GM12875 (cell line): ENCODE measurements around the gene TFPI.
"Not testable (repeated sequence)": the region's sequence is repeated elsewhere in the genome, so short reads cannot be mapped to it uniquely, and the experiment has no call there.

ENCODE experiments used
- H3K4me3 ChIP-seq: one replicate; pipeline ENCODE4 v1.5.1; 2011; ENCODE audit warnings: low read depth, low read length, control low read depth
- TF ChIP-seq, protein P1 (sequence below): IDR thresholded peaks from 2 replicates; pipeline ENCODE4 v1.5.1; 2011; ENCODE audit warnings: low read depth, mild to moderate bottlenecking, control low read depth, inconsistent platforms, low read length, moderate library complexity, borderline replicate concordance; ENCODE audit not compliant: insufficient read depth

TFPI gene

DNA sequence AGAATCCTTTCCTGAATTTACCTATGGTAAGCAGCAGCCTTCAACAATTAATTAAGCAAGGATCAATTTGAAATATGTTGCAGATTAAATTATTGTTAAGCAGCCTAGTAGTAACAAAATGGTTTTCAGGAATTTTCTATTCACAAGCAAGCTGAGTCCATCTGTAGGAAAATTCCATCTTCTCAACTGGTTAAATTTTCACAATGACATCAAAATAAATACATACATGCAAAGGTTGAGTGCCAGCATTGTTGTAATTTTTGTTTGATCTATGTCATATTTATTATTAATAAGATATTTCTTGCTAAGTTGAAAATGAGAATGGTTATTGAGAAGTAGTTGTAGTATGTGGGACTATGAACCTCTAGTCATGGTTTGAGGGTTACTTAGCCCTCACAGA lies 15.3 kb upstream of the TFPI start:
- TF ChIP-seq, protein P1, sequence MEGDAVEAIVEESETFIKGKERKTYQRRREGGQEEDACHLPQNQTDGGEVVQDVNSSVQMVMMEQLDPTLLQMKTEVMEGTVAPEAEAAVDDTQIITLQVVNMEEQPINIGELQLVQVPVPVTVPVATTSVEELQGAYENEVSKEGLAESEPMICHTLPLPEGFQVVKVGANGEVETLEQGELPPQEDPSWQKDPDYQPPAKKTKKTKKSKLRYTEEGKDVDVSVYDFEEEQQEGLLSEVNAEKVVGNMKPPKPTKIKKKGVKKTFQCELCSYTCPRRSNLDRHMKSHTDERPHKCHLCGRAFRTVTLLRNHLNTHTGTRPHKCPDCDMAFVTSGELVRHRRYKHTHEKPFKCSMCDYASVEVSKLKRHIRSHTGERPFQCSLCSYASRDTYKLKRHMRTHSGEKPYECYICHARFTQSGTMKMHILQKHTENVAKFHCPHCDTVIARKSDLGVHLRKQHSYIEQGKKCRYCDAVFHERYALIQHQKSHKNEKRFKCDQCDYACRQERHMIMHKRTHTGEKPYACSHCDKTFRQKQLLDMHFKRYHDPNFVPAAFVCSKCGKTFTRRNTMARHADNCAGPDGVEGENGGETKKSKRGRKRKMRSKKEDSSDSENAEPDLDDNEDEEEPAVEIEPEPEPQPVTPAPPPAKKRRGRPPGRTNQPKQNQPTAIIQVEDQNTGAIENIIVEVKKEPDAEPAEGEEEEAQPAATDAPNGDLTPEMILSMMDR: no peak
- H3K4me3 ChIP-seq: no peak overlapping the region

DNA sequence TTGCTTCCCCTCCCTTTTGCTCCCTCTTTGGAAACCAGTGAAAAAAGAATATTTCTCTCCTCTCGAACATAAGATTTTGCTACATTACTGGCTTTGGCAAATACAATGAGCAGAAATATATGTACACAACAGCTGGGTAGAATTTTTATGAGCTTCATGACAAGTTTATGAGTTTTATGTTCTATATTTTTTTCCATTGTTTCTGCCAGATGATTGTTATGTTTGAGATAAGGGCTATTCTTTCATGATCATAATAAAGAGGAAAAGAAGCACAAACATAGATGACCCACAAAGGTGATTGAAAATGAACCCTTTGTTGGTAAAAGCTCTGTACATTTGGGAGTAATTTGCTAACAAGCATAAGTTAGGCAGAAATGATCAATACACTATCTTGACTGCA lies 14.8 kb upstream of the TFPI start:
- no peak overlapping the region for H3K4me3 ChIP-seq
- TF ChIP-seq, protein P1: no peak

DNA sequence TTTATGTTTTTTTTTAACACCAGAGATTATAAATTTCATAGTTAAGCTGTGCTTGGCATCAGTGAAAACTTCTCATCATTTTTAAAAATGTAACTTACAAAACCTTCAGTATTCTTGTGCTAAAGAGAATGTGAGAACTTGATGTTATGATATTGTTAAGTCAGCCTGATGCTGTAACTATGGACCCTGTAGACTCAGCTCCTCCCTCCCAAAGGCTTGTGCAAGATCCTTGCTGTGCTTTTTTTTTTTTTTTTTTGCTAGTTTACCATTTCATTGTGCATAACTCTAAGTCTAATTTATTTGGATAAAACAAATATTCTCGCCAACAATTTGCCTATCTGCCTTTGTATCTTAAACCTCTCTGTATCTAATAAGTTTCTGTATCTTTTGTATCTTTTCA lies 12.9 kb upstream of the TFPI start:
- H3K4me3 ChIP-seq: no peak overlapping the region
- TF ChIP-seq, protein P1: no peak

DNA sequence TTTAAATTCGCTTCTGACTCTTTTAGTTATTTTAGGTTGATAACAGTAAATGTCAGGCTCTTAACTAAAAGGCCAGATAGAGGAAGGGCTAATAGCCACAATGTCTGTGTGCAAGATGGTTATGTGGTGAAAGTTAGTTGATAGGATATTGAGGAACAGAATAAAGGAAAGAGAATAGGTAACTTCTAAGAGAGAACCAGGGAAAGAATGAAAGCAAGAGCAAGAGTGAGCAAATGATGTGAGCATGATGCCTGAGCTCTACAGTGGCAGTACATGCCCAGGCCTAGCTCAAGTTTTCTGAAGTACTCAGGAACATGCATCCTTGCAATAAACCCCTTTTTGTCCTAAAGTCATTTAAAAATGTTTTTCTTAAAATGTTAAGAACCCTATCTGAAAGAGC lies 12.5 kb upstream of the TFPI start:
- no peak overlapping the region for H3K4me3 ChIP-seq
- TF ChIP-seq, protein P1: no peak

DNA sequence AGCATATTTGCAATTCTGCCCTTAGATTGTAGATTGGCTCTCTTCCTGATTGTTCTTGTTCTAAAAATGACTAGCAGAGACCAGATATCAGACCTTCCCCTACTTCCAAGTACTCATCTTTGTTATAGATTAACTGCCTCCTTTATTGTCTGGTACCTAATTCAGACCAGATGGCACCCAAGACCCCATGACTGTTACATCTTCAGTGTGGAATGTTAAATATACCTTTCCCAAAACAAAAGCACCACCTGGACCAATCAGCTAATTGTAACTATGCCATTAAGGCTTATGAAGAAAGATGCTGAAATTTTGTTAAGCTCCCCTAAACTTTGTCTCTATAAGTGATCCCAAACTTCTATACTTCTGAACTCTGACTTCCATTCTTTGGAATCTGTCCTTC lies 12.0 kb upstream of the TFPI start:
- TF ChIP-seq, protein P1: no peak
- no peak overlapping the region for H3K4me3 ChIP-seq

DNA sequence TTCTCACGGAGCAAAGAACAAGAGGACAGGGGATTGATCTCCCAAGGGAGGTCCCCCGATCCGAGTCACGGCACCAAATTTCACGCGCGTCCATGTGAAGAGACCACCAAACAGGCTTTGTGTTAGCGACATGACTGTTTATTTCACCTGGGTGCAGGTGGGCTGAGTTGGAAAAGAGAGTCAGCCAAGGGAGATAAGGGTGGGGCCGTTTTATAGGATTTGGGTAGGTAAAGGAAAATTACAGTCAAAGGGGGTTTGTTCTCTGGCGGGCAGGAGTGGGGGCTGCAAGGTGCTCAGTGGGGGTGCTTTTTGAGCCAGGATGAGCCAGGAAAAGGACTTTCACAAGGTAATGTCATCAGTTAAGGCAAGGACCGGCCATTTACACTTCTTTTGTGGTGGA lies 11.4 kb upstream of the TFPI start:
- not testable (repeated sequence) for H3K4me3 ChIP-seq

DNA sequence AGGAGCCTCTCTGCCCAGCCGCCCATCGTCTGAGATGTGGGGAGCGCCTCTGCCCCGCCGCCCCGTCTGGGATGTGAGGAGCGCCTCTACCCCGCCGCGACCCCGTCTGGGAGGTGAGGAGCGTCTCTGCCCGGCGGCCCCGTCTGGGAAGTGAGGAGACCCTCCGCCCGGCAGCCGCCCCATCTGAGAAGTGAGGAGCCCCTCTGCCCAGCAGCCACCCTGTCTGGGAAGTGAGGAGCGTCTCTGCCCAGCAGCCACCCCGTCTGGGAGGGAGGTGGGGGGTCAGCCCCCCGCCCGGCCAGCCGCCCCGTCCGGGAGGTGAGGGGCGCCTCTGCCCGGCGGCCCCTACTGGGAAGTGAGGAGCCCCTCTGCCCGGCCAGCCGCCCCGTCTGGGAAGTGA lies 2.3 kb upstream of the TFPI start:
- not testable (repeated sequence) for H3K4me3 ChIP-seq

DNA sequence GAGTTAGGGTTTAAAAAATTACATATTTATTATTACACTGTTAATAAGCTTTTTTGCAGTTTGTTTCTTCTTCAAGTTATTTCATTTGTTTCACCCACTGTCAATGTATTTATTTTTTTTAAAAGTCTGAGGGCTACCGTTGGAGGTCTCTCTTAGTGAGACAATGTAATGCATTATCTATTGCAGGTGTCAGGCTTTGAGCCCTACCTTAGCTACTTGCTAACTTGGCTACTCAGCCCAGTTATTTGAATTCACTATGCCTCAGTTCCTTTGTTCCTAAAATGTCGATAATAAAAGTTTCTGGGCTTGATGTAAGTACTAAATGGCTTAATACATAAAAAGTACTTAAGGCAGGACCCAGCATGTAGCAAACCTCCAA lies 458 bp upstream of the TFPI start:
- H3K4me3 ChIP-seq: no peak overlapping the region
- TF ChIP-seq, protein P1: no peak
